ENCODE data around the gene ANO6. TPM values are rescaled to one million over a fixed set of nuclear protein-coding genes. Genes with fewer than 3 reads are reported as not detected.

ANO6 gene
- total RNA-seq, 4 donors from 2014 or later: 139 to 167 (median 155) TPM

DNA sequence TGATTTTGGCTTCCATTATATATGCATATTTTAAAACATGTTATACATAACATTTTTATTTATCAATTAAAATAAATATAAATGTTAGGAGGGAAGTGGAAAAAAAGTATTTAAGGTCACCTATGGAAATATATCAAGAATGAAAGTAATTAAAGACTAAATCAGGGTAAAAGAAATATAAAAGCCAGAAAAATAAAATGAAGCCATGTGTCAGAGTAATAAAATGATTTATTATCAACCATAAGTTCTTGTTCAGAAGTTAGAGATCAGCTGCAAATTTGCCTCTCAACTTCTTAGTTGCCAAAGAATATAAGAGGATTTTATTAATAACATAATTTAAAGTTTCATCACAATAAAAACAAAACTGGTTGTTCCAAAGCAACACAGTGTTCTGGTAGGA lies 121.9 kb downstream of the ANO6 start:
- TF ChIP-seq, protein P1, sequence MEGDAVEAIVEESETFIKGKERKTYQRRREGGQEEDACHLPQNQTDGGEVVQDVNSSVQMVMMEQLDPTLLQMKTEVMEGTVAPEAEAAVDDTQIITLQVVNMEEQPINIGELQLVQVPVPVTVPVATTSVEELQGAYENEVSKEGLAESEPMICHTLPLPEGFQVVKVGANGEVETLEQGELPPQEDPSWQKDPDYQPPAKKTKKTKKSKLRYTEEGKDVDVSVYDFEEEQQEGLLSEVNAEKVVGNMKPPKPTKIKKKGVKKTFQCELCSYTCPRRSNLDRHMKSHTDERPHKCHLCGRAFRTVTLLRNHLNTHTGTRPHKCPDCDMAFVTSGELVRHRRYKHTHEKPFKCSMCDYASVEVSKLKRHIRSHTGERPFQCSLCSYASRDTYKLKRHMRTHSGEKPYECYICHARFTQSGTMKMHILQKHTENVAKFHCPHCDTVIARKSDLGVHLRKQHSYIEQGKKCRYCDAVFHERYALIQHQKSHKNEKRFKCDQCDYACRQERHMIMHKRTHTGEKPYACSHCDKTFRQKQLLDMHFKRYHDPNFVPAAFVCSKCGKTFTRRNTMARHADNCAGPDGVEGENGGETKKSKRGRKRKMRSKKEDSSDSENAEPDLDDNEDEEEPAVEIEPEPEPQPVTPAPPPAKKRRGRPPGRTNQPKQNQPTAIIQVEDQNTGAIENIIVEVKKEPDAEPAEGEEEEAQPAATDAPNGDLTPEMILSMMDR (IDR thresholded peaks at IDR 0.05; ENCODE audit: low read depth): no peak

DNA sequence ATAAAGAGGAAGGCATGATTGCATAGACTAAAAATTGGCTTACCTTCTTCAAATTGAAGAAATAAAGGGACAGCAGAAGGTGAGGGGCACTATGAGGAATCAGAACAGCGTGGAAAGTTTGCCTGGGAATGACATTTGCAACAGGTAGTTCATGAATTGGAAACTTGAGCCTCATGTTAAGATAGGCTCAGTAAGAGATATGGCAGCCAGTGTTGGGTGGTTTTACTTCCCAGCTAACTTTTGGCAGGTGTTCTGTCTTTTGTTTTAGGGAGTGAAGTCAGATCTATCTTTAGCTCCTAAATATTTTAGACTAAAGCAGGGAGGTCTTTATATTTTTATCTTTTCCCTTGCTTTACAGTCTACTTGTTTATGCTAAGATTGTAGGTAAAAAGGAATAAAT lies 122.4 kb downstream of the ANO6 start:
- TF ChIP-seq, protein P1 (IDR thresholded peaks at IDR 0.05; ENCODE audit: low read depth): no peak

DNA sequence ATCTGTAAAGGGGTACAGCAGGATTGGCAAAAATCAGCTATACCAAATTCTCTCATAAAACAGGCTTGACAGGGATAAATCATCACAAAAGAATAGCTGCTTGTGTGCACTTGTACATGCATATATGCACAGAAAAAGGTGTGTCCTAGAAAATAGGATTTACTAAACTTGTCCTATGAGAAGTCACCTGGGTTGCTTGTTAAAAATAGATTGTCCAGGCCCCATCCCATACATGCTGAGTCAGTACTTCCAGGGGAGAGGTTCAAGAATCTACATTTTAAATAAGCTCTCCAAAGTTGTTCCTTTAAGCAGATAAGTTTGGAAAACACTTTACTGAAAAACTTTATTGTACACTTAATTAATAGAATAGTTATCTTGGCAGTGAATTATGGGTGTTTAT lies 123.1 kb downstream of the ANO6 start:
- TF ChIP-seq, protein P1 (IDR thresholded peaks at IDR 0.05; ENCODE audit: low read depth): no peak

DNA sequence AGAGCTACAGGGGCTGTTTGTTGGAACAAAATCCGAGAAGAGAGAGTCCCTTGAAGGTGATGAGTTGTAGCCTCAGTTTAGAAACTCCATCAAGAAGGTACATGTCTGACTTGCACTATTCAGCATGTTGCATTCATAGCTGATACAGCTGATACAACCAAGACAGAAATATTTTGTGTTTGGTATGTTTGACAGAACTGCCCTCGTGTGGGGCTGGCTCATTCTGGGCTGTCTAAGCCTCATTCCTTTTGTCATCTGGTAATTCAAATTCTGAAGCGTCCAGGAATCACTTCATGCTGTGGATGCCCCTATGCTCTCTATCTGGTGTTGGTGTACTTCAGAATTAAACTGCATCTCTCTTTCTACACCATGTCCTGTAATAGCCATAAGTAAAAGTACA lies 126.3 kb downstream of the ANO6 start:
- TF ChIP-seq, protein P1 (IDR thresholded peaks at IDR 0.05; ENCODE audit: low read depth): no peak

DNA sequence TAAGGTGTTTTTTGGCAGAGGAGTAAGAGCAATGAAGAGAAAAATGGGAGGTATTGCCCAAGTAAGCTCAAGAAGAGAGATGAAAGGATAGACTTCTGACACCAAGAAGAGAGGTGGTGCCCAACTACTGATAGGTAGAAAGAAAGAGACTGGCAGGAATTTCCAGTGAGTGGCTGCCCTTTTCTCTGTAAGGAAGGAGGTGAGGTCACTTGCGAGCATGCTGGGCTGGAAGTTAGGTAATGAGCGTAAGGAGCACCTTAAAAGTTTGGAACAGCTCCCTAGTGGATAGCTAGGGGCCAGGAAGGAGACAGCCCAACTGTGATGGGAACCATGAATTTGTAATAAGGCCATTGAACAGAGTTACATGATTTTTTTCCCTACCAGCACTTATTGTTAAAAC lies 127.0 kb downstream of the ANO6 start:
- TF ChIP-seq, protein P1 (IDR thresholded peaks at IDR 0.05; ENCODE audit: low read depth): no peak

- TF ChIP-seq, protein P1 (IDR thresholded peaks at IDR 0.05; ENCODE audit: low read depth): no peak
Measured at GRCh38 chr12:45343269-45344051, 127.6 kb downstream of the ANO6 start.

- TF ChIP-seq, protein P1 (IDR thresholded peaks at IDR 0.05; ENCODE audit: low read depth): no peak
Measured at GRCh38 chr12:45348311-45348710, 132.4 kb downstream of the ANO6 start.

Data from subcutaneous adipose tissue (tissue), 4 donors.